ENCODE measurements around the gene CASP8.

The CASP8 gene

GRCh38 chr2:201255408-201256033 lies 4.8 kb upstream of the CASP8 start:
- DNase-seq (ENCODE audit: low read depth) = no peak
- no peak for TF ChIP-seq CTCF (IDR thresholded peaks at IDR 0.05; ENCODE audit: control insufficient read depth, insufficient read depth, low read depth, low read length, missing control alignments)
- H3K4me3 ChIP-seq (ENCODE audit: control insufficient read depth, low read depth, low read length) = no peak overlapping the region

GRCh38 chr2:201256082-201256481 lies 4.3 kb upstream of the CASP8 start:
- DNase-seq (ENCODE audit: low read depth) = no peak
- TF ChIP-seq CTCF (IDR thresholded peaks at IDR 0.05; ENCODE audit: control insufficient read depth, insufficient read depth, low read depth, low read length, missing control alignments) = no peak
- no peak overlapping the region for H3K4me3 ChIP-seq (ENCODE audit: control insufficient read depth, low read depth, low read length)

- DNase-seq (ENCODE audit: low read depth) = no peak
- TF ChIP-seq CTCF (IDR thresholded peaks at IDR 0.05; ENCODE audit: control insufficient read depth, insufficient read depth, low read depth, low read length, missing control alignments) = no peak
Measured at GRCh38 chr2:201257381-201257955, 2.9 kb upstream of the CASP8 start.

GRCh38 chr2:201257956-201258665 lies 2.2 kb upstream of the CASP8 start:
- H3K4me3 ChIP-seq (ENCODE audit: control insufficient read depth, low read depth, low read length) = peak overlapping the region; percentile 84
- peak; percentile 45 for TF ChIP-seq CTCF (IDR thresholded peaks at IDR 0.05; ENCODE audit: control insufficient read depth, insufficient read depth, low read depth, low read length, missing control alignments)
- DNase-seq (ENCODE audit: low read depth) = peak; percentile 34

More at GRCh38 chr2:201257381-201257955, 2.9 kb upstream of the CASP8 start:
- H3K4me3 ChIP-seq (ENCODE audit: control insufficient read depth, low read depth, low read length) = peak overlapping the region; percentile 84

GRCh38 chr2:201258666-201259615 lies 1.4 kb upstream of the CASP8 start:
- TF ChIP-seq CTCF (IDR thresholded peaks at IDR 0.05; ENCODE audit: control insufficient read depth, insufficient read depth, low read depth, low read length, missing control alignments) = no peak
- H3K4me3 ChIP-seq (ENCODE audit: control insufficient read depth, low read depth, low read length) = peak overlapping the region; percentile 84

GRCh38 chr2:201261471-201261870 lies 1.1 kb downstream of the CASP8 start:
- DNase-seq (ENCODE audit: low read depth) = no peak
- no peak for TF ChIP-seq CTCF (IDR thresholded peaks at IDR 0.05; ENCODE audit: control insufficient read depth, insufficient read depth, low read depth, low read length, missing control alignments)
- H3K4me3 ChIP-seq (ENCODE audit: control insufficient read depth, low read depth, low read length) = no peak overlapping the region

More at GRCh38 chr2:201258666-201259615, 1.4 kb upstream of the CASP8 start:
- no peak for DNase-seq (ENCODE audit: low read depth)

All from AG09309 (cell line).